LNCAP (cell line): ENCODE data around the gene POU3F3.

Experiments used
- TF ChIP-seq, protein P1 (sequence below): fragments of 450-650 bp; IDR thresholded peaks from 2 replicates; pipeline ENCODE4 v1.5.1; 2017; ENCODE audit warnings: mild to moderate bottlenecking

The POU3F3 gene

DNA sequence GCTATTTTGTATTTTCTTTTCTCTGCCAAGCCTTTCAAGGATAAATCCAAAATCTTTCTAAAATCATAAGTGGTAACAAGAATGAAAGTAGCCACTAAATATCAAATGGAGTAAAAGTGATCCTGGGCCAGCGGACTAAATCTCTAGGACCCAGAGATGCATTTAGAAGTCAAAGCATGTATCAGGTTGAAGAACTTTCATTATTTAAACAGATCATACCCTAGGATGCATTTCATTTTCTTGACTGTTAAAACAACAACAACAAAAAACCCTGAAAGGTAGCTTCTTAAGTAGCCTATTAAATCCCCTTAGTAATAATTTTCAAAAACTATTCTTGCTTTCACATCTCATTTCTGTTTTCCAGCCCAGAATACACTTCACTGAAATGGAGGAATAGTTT lies 4.8 kb upstream of the POU3F3 start:
- TF ChIP-seq, protein P1, sequence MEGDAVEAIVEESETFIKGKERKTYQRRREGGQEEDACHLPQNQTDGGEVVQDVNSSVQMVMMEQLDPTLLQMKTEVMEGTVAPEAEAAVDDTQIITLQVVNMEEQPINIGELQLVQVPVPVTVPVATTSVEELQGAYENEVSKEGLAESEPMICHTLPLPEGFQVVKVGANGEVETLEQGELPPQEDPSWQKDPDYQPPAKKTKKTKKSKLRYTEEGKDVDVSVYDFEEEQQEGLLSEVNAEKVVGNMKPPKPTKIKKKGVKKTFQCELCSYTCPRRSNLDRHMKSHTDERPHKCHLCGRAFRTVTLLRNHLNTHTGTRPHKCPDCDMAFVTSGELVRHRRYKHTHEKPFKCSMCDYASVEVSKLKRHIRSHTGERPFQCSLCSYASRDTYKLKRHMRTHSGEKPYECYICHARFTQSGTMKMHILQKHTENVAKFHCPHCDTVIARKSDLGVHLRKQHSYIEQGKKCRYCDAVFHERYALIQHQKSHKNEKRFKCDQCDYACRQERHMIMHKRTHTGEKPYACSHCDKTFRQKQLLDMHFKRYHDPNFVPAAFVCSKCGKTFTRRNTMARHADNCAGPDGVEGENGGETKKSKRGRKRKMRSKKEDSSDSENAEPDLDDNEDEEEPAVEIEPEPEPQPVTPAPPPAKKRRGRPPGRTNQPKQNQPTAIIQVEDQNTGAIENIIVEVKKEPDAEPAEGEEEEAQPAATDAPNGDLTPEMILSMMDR = no peak

DNA sequence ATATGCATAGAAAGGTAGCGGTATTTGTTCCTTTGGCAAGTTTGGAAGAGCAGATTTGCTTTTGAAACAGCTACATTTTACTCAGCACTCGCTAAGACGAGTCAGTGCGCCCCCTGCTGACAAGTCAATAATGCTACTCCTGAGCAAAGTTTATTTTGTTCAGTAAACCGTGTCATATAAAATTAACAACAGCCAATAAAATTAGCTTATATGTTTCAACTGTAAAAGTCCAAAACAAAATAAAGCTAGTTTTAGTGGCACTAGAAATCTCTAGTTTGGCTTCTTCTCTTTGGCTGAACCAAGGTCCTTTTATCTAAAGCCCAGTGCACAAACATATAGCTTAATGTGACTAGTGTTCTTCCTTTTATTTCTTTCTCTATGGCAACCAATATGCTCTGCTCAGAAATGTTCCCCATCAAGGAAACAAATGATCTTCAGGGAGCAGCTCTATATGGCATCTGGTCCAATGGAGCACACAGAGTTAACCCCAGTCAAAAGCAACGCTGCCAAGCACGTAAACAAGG lies 4.2 kb upstream of the POU3F3 start:
- TF ChIP-seq, protein P1 = peak; percentile 80

DNA sequence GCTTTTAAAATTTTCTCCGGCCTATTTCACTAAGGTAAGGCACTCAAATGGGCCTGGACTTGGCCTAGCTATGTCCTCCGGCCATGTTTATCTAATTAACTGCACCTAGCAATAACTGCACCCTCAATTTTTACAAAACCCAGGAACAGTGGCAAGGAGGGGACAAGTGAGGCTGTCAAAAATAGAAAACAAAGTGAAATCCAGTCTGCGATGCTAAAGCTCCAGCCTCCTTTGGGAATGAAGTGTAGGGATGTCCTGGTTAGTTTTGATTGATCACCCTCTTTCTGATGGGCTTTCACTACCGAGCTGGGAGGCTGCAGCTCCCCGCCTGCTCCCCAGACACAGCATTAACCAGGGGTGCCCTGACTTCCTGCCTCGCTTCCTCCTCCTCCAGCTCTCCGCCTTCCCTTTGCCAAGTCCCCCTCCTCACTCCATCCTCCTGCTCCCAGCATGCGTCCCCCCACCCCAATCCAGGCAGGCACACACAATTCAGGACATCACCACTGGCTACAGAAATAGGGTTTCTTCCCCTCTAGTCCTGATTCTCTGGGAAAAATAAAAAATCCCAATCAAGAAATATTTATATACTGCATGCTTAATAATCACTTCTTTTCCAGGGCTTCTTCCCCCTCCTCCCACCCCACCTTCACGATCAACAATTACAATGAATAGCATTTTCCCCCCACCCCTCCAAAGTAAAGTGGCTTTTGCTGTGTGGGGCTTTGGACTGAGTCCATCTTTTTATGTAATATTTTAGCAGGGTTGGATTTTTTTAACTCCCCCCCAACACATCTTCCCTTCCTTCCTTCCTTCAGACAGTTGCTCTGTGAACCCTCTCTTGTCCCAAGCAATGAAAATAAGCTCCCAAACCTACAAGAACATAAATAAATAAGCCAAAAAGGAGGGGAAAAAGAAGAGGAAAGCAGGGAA lies 3.3 kb upstream of the POU3F3 start:
- TF ChIP-seq, protein P1 = no peak

DNA sequence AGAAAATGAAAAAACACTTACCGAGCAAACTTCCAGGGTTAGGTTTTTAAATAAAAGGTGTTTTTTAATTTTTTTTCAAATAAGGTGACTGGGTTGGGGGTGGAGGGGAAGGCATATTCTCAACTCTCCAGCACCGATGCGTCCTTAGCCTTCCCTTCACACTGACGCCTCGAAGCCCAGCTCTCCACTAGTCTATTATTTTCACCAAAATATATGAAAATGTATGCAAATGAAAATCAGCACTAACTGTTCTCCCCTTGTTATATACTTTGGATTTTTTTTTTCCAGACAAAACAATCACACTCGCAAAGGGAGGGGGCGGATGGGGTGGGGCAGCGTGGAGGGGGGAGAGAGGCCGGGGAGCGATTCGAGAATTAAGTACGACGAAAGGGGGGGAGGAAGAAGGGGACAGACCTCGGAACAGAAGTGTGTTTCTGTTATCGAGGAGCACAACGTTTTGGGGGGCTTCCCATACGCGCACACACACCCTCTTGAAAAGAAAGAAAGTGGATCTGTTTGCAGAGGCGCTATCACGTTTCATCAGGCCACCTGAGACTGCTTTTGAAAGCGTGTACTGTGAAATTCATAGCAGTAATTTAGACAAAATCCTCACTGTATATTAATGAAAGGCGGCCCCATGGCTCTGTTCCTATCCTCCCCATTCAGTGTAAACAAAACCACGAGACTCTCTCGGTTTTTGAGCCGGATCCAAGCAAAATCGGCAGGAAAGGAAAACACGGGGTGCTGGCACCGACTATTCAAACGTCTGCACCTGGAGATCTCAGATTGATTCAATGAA lies 2.4 kb upstream of the POU3F3 start:
- TF ChIP-seq, protein P1 = no peak

DNA sequence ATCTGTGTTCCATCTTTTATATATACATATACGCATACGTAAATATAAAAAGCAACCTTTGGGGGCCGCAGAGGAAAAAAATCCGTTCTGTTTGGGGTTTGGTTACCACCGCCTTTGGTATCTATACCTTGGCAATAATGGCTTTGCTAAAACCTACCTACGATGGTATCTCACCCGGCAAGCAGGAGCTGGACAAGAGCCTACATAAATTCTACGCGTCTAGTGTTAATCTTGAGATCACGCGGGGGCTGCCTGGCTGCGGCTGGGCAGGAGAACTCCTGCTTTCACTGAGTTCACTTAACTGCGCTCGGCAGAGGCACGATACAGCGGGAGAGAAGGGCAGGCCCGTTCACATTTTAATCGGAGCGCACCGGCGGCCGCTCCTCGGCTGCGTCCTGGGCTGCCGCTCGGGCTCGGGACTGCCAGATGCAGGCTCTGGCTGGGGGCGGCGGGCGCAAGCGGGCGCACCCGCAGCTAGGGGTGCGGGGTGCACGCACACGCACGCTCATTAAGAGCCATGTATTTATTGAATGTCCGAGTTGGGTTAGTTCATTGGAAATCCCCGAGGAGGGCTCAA lies 1.7 kb upstream of the POU3F3 start:
- TF ChIP-seq, protein P1 = no peak

DNA sequence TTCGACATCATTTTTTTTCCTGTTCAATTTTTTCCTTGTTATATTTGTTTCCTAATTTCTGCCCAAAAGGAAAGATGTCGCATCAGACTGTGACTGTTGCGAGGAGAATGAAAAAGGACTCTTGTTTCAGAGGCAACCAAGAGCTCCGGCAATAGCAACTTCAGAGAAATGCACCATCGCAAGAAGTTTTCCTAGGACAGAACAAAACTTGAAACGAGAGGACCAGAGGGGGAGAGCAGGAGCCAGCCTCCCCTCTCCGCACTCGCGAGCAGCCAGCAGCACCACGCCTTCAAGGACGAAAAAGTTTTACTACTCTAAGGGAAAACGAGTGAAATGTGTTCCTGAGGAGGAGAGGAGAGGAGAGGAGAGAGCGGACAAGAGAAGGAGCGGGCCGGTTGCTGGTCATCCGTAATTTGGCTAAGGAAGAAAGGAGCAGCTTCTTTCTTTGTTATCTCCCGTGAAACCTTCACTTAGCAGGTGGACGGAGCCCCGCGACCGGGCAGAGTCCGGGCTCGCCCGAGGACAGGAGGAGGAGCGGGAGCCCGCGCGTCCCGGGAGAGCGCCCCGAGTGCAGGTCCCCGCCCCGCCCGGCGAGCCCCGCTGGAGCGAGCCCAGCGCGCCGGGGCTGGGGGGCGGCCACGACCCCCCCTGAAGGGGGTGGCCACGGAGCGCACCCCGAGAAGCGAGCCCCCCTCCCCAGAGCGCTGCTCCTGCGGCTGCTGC lies 744 bp downstream of the POU3F3 start:
- TF ChIP-seq, protein P1 = no peak
